Measurements from ENCODE around the gene MYO3B.
"Not testable (repeated sequence)": the region's sequence is repeated elsewhere in the genome, so short reads cannot be mapped to it uniquely, and the experiment has no call there.

The MYO3B gene

GRCh38 chr2:170212625-170213280, 34.8 kb downstream of the MYO3B start:
- no peaks in the 10 kb centered on the region; the same call in 1 of the 2 replicates for H3K9me3 ChIP-seq (ENCODE audit: low read depth, low read length)
- no peak for DNase-seq (ENCODE audit: low read depth, low spot score)
- no peak overlapping the region for H3K4me3 ChIP-seq
- no peak overlapping the region for H3K9ac ChIP-seq (ENCODE audit: insufficient read length)
- H3K27ac ChIP-seq = no peak overlapping the region
- no peaks in the 10 kb centered on the region for H3K36me3 ChIP-seq (ENCODE audit: insufficient read depth, low read length)
- TF ChIP-seq FOXP2 (optimal IDR thresholded peaks at IDR 0.05; ENCODE audit: control extremely low read depth, extremely low read length, insufficient read depth) = no peak
- TF ChIP-seq POLR2AphosphoS5 (IDR thresholded peaks at IDR 0.05; ENCODE audit: borderline replicate concordance, low read depth, low read length) = no peak

- not testable (repeated sequence) for DNase-seq (ENCODE audit: low read depth, low spot score); H3K27ac ChIP-seq; H3K9ac ChIP-seq (ENCODE audit: insufficient read length); H3K9me3 ChIP-seq (ENCODE audit: low read depth, low read length); H3K36me3 ChIP-seq (ENCODE audit: insufficient read depth, low read length); H3K4me3 ChIP-seq
Measured at GRCh38 chr2:170213281-170213625, 35.3 kb downstream of the MYO3B start.

GRCh38 chr2:170213651-170214050, 35.7 kb downstream of the MYO3B start:
- Histone ChIP-seq H3K4me3 (no peak overlapping the region), H3K9me3 (ENCODE audit: low read depth, low read length) (no peaks in the 10 kb centered on the region; the same call in 1 of the 2 replicates), H3K27ac (no peak overlapping the region), H3K36me3 (ENCODE audit: insufficient read depth, low read length) (no peaks in the 10 kb centered on the region), H3K9ac (ENCODE audit: insufficient read length) (no peak overlapping the region)
- no peak for DNase-seq (ENCODE audit: low read depth, low spot score)
- TF ChIP-seq FOXP2 (optimal IDR thresholded peaks at IDR 0.05; ENCODE audit: control extremely low read depth, extremely low read length, insufficient read depth) = no peak
- no peak for TF ChIP-seq EZH2 (IDR thresholded peaks at IDR 0.05)
- no peak for TF ChIP-seq POLR2AphosphoS5 (IDR thresholded peaks at IDR 0.05; ENCODE audit: borderline replicate concordance, low read depth, low read length)

GRCh38 chr2:170214309-170214948, 36.5 kb downstream of the MYO3B start:
- no peak for DNase-seq (ENCODE audit: low read depth, low spot score)
- no peak for TF ChIP-seq EZH2 (IDR thresholded peaks at IDR 0.05)
- no peak for TF ChIP-seq FOXP2 (optimal IDR thresholded peaks at IDR 0.05; ENCODE audit: control extremely low read depth, extremely low read length, insufficient read depth)
- no peak for TF ChIP-seq POLR2AphosphoS5 (IDR thresholded peaks at IDR 0.05; ENCODE audit: borderline replicate concordance, low read depth, low read length)

GRCh38 chr2:170215021-170215420, 37.1 kb downstream of the MYO3B start:
- DNase-seq (ENCODE audit: low read depth, low spot score) = no peak
- no peaks in the 10 kb centered on the region for H3K9me3 ChIP-seq (ENCODE audit: low read depth, low read length)
- no peak overlapping the region for H3K9ac ChIP-seq (ENCODE audit: insufficient read length)
- TF ChIP-seq EZH2 (IDR thresholded peaks at IDR 0.05) (no peak), FOXP2 (optimal IDR thresholded peaks at IDR 0.05; ENCODE audit: control extremely low read depth, extremely low read length, insufficient read depth) (no peak), POLR2AphosphoS5 (IDR thresholded peaks at IDR 0.05; ENCODE audit: borderline replicate concordance, low read depth, low read length) (no peak)
- H3K27ac ChIP-seq = no peak overlapping the region
- no peaks in the 10 kb centered on the region for H3K36me3 ChIP-seq (ENCODE audit: insufficient read depth, low read length)
- no peak overlapping the region for H3K4me3 ChIP-seq

More at GRCh38 chr2:170214309-170214948, 36.5 kb downstream of the MYO3B start:
- Histone ChIP-seq H3K27ac (no peak overlapping the region), H3K9me3 (ENCODE audit: low read depth, low read length) (no peaks in the 10 kb centered on the region; the same call in 1 of the 2 replicates), H3K36me3 (ENCODE audit: insufficient read depth, low read length) (no peaks in the 10 kb centered on the region), H3K4me3 (no peak overlapping the region), H3K9ac (ENCODE audit: insufficient read length) (no peak overlapping the region)

- Histone ChIP-seq H3K9me3 (ENCODE audit: low read depth, low read length) (no peaks in the 10 kb centered on the region), H3K9ac (ENCODE audit: insufficient read length) (no peak overlapping the region), H3K4me3 (no peak overlapping the region), H3K36me3 (ENCODE audit: insufficient read depth, low read length) (no peaks in the 10 kb centered on the region), H3K27ac (no peak overlapping the region)
- no peak for DNase-seq (ENCODE audit: low read depth, low spot score)
- TF ChIP-seq FOXP2 (optimal IDR thresholded peaks at IDR 0.05; ENCODE audit: control extremely low read depth, extremely low read length, insufficient read depth) (no peak), EZH2 (IDR thresholded peaks at IDR 0.05) (no peak), POLR2AphosphoS5 (IDR thresholded peaks at IDR 0.05; ENCODE audit: borderline replicate concordance, low read depth, low read length) (no peak)
Measured at GRCh38 chr2:170216428-170216827, 38.5 kb downstream of the MYO3B start.

GRCh38 chr2:170216981-170217380, 39.0 kb downstream of the MYO3B start:
- H3K9me3 ChIP-seq (ENCODE audit: low read depth, low read length) = no peaks in the 10 kb centered on the region
- H3K36me3 ChIP-seq (ENCODE audit: insufficient read depth, low read length) = no peaks in the 10 kb centered on the region
- no peak overlapping the region for H3K4me3 ChIP-seq
- DNase-seq (ENCODE audit: low read depth, low spot score) = no peak
- H3K9ac ChIP-seq (ENCODE audit: insufficient read length) = no peak overlapping the region
- TF ChIP-seq POLR2AphosphoS5 (IDR thresholded peaks at IDR 0.05; ENCODE audit: borderline replicate concordance, low read depth, low read length) = no peak
- no peak for TF ChIP-seq EZH2 (IDR thresholded peaks at IDR 0.05)
- no peak for TF ChIP-seq FOXP2 (optimal IDR thresholded peaks at IDR 0.05; ENCODE audit: control extremely low read depth, extremely low read length, insufficient read depth)
- no peak overlapping the region for H3K27ac ChIP-seq

GRCh38 chr2:170217778-170218251, 39.9 kb downstream of the MYO3B start:
- no peak overlapping the region for H3K9ac ChIP-seq (ENCODE audit: insufficient read length)
- no peak for TF ChIP-seq EZH2 (IDR thresholded peaks at IDR 0.05)
- TF ChIP-seq FOXP2 (optimal IDR thresholded peaks at IDR 0.05; ENCODE audit: control extremely low read depth, extremely low read length, insufficient read depth) = no peak
- TF ChIP-seq POLR2AphosphoS5 (IDR thresholded peaks at IDR 0.05; ENCODE audit: borderline replicate concordance, low read depth, low read length) = no peak
- no peak for DNase-seq (ENCODE audit: low read depth, low spot score)
- no peaks in the 10 kb centered on the region for H3K9me3 ChIP-seq (ENCODE audit: low read depth, low read length)
- H3K27ac ChIP-seq = no peak overlapping the region
- H3K36me3 ChIP-seq (ENCODE audit: insufficient read depth, low read length) = no peaks in the 10 kb centered on the region
- no peak overlapping the region for H3K4me3 ChIP-seq

- no peak for DNase-seq (ENCODE audit: low read depth, low spot score)
- Histone ChIP-seq H3K9ac (ENCODE audit: insufficient read length) (no peak overlapping the region), H3K36me3 (ENCODE audit: insufficient read depth, low read length) (no peaks in the 10 kb centered on the region), H3K4me3 (no peak overlapping the region), H3K27ac (no peak overlapping the region), H3K9me3 (ENCODE audit: low read depth, low read length) (no peaks in the 10 kb centered on the region)
- no peak for TF ChIP-seq POLR2AphosphoS5 (IDR thresholded peaks at IDR 0.05; ENCODE audit: borderline replicate concordance, low read depth, low read length)
- no peak for TF ChIP-seq FOXP2 (optimal IDR thresholded peaks at IDR 0.05; ENCODE audit: control extremely low read depth, extremely low read length, insufficient read depth)
- no peak for TF ChIP-seq EZH2 (IDR thresholded peaks at IDR 0.05)
Measured at GRCh38 chr2:170218456-170218855, 40.5 kb downstream of the MYO3B start.
